ENCODE results near the gene CDC45. TPM values are rescaled to one million over a fixed set of nuclear protein-coding genes. Genes with fewer than 3 reads are reported as not detected.

CDC45 gene
- total RNA-seq, 4 donors from 2014 or later: 0.98 TPM; not detected in 3

- H3K27me3 ChIP-seq: no peaks in the 10 kb centered on the region
Observed at GRCh38 chr22:19536564-19536963, 56.8 kb downstream of the CDC45 start.

GRCh38 chr22:19537941-19538488, 58.3 kb downstream of the CDC45 start:
- no peaks in the 10 kb centered on the region for H3K9me3 ChIP-seq
- H3K4me1 ChIP-seq: no peaks in the 10 kb centered on the region
- no peaks in the 10 kb centered on the region for H3K27me3 ChIP-seq
- 84 to 88% methylated on average over 5 of the region's 5 CpGs for WGBS, 2 donors
- no peak for TF ChIP-seq POLR2A (IDR thresholded peaks at IDR 0.05)
- TF ChIP-seq CTCF (IDR thresholded peaks at IDR 0.05): no peak
- H3K4me3 ChIP-seq: no peak overlapping the region
- no peak overlapping the region for H3K27ac ChIP-seq
- H3K36me3 ChIP-seq: no peaks in the 10 kb centered on the region
- DNase-seq (ENCODE audit: low spot score in 2 of 2): no peak

More at GRCh38 chr22:19536564-19536963, 56.8 kb downstream of the CDC45 start:
- no peaks in the 10 kb centered on the region for H3K9me3 ChIP-seq
- 89 to 94% methylated on average over 9 of the region's 9 CpGs for WGBS, 2 donors
- no peak for DNase-seq (ENCODE audit: low spot score in 2 of 2)
- H3K4me3 ChIP-seq: no peak overlapping the region
- no peak overlapping the region for H3K27ac ChIP-seq
- TF ChIP-seq CTCF (IDR thresholded peaks at IDR 0.05) (no peak), POLR2A (IDR thresholded peaks at IDR 0.05) (no peak), EP300 (IDR thresholded peaks at IDR 0.05) (no peak)
- H3K36me3 ChIP-seq: no peaks in the 10 kb centered on the region
- H3K4me1 ChIP-seq: no peaks in the 10 kb centered on the region

- Histone ChIP-seq H3K4me1 (no peaks in the 10 kb centered on the region), H3K36me3 (no peaks in the 10 kb centered on the region), H3K9me3 (no peaks in the 10 kb centered on the region), H3K4me3 (no peak overlapping the region), H3K27me3 (no peaks in the 10 kb centered on the region), H3K27ac (no peak overlapping the region)
- DNase-seq (ENCODE audit: low spot score in 2 of 2): no peak
- TF ChIP-seq CTCF (IDR thresholded peaks at IDR 0.05) (no peak), EP300 (IDR thresholded peaks at IDR 0.05) (no peak), POLR2A (IDR thresholded peaks at IDR 0.05) (no peak)
Observed at GRCh38 chr22:19540394-19540793, 60.7 kb downstream of the CDC45 start.

GRCh38 chr22:19543970-19544708, 64.4 kb downstream of the CDC45 start:
- Histone ChIP-seq H3K4me3 (no peak overlapping the region), H3K4me1 (no peaks in the 10 kb centered on the region), H3K27ac (no peak overlapping the region), H3K36me3 (no peaks in the 10 kb centered on the region), H3K27me3 (no peaks in the 10 kb centered on the region), H3K9me3 (no peaks in the 10 kb centered on the region)
- WGBS, 2 donors: 64 to 74% methylated on average over 15 to 16 of the region's 16 CpGs
- no peak for DNase-seq (ENCODE audit: low spot score in 2 of 2)
- TF ChIP-seq CTCF (IDR thresholded peaks at IDR 0.05) (no peak), EP300 (IDR thresholded peaks at IDR 0.05) (no peak), POLR2A (IDR thresholded peaks at IDR 0.05) (no peak)

- H3K9me3 ChIP-seq: no peaks in the 10 kb centered on the region
- no peaks in the 10 kb centered on the region for H3K36me3 ChIP-seq
- TF ChIP-seq EP300 (IDR thresholded peaks at IDR 0.05) (no peak), POLR2A (IDR thresholded peaks at IDR 0.05) (no peak), CTCF (IDR thresholded peaks at IDR 0.05) (no peak)
- no peak overlapping the region for H3K4me3 ChIP-seq
- no peaks in the 10 kb centered on the region for H3K27me3 ChIP-seq
- no peaks in the 10 kb centered on the region for H3K4me1 ChIP-seq
- 81 to 87% methylated on average over 5 of the region's 5 CpGs for WGBS, 2 donors
- H3K27ac ChIP-seq: no peak overlapping the region
- no peak for DNase-seq (ENCODE audit: low spot score in 2 of 2)
Observed at GRCh38 chr22:19545935-19546207, 66.2 kb downstream of the CDC45 start.

All from tibial nerve (tissue), 4 donors.